HG03135 (cell line): Measurements from ENCODE around the gene PCYT2.

Source experiments
- ATAC-seq: cut with Tn5 transposase; IDR thresholded peaks from one replicate; pipeline ENCODE4 v1.9.1; 2021; ENCODE audit warnings: mild to moderate bottlenecking, moderate library complexity; ENCODE audit not compliant: unreplicated experiment

Gene PCYT2

DNA sequence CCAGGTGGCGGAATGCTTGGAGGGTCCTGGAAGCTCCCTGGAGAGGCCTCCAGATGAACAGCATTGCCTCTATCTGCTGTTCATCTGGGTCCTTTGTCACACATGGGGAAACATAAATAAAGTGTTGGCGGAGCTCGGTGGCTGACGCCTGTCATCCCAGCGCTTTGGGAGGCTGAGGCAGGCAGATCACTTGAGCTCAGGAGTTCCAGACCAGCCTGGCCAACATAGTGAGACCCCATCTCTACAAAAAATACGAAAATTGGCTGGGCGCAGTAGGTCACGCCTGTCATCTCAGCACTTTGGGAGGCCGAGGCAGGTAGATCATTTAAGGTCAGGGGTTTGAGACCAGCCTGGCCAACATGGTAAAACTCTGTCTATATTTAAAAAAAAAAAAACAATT is 33.7 kb upstream of the PCYT2 start:
- ATAC-seq = no peak

- no peak for ATAC-seq
Observed at GRCh38 chr17:81942167-81942553, 31.0 kb upstream of the PCYT2 start.

DNA sequence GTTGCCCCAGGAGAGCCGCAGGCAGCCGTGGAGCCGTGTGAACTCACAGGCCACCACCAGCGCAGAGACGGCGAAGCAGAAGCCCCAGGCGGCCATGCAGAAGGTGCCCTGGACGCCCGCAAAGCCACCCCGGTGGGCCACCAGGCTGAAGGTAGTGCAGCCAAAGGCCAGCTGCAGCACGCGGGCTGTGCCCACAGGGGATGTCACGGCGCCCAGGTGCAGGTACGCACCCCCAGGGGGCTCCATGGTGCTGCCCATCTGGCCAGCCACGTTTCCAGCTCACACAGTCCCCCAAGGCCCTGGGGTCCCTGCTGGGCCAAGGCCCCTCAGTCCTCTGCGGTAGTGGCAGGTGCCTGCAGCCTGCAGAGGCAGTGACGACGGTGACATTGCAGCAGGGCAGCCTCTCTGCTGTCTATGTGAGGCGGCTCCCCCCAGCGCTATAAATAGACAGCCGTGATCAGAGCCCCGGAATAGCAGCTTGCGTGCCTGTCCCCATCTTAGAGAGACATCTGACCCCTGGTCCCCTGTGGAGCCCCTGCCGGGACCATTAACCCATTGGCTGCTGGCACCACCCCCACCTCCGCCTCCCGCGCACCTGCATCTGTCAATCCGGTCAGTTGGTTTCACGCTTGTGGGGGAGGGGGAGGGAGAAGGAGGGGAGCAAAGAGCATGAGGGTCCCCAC is 30.4 kb upstream of the PCYT2 start:
- ATAC-seq = no peak

DNA sequence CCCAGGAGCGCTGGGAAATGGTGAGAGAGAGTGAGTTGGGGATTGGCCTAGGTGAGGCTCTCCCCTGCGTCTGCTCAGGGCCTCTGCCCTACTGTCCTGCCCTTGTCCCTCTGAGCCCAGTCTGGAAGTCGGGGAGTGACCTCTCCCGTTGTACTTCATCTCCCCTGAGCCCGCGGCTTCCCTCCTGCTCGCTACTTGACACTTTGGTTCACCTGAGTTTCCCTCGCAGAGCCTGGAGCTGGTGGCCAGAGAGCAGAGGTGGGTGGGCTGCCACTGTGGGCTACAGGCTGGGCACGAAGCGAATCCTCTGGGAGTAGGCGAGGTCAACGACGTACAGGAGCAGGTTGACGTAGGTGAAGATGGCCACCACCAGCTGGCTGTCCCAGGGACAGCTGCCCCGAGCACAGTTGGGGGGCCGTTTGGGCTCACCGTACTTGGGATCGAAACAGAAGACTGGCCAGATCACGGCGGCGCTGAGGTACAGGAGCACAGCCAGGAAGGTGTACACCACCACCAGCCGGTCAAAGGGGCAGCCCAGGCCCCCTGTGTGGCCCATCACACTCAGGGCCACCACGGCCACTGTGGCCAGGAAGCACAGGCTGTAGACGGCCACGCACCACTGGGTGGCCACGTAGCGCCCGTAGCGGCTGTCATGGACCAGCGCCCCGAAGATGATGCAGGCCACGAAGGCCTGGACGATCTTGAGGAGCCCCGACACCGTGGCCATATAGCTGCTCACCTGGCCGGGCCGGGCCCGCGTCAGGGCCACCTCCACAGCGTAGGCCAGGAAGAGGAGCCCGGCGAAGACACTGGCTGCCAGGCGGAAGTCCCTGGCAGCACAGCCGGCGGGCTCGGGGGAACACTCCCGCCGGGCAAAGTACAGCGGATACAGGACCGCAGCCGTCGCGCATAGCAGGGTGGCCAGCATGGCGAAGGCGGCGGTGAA is 29.6 kb upstream of the PCYT2 start:
- no peak for ATAC-seq

- no peak for ATAC-seq
Observed at GRCh38 chr17:81939881-81940385, 28.7 kb upstream of the PCYT2 start.

DNA sequence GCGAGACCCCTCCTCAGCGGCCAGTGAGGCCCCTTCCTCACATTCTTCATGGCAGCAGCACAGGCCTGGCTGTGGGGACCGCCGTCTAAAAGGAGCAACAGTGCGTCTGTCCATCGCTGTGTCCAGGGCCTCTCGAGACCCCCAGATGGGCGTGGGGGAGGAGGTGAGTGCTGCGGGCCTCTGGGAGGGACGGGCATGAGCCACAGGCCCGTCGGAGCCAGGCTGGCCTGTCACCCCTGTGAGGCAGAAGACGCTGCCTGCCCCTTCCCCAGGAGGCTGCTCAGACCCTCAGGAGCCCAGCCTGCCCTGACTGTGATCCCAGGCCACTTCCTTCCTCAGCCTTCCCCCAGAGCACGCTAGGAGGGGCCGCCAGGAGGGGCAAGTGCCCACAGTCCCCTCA is 28.0 kb upstream of the PCYT2 start:
- ATAC-seq = no peak

DNA sequence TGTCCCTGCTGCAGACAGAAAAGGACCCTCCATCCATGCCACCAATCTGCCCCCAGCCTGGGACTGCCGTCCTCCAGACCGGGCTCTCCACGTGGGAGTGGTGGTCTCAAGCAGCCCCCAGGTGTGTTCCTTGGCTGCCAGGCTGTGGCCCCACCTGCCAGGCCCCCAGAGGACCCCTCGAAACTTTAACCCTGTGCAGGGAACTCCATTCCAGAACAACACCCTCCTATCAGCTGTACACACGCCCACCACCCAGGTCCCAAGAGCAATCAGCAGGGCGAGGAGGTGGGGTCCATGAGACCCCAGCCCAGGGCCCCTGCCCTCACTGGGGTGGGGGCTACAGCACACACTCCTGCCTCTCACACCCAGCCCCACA is 24.5 kb upstream of the PCYT2 start:
- ATAC-seq = no peak

DNA sequence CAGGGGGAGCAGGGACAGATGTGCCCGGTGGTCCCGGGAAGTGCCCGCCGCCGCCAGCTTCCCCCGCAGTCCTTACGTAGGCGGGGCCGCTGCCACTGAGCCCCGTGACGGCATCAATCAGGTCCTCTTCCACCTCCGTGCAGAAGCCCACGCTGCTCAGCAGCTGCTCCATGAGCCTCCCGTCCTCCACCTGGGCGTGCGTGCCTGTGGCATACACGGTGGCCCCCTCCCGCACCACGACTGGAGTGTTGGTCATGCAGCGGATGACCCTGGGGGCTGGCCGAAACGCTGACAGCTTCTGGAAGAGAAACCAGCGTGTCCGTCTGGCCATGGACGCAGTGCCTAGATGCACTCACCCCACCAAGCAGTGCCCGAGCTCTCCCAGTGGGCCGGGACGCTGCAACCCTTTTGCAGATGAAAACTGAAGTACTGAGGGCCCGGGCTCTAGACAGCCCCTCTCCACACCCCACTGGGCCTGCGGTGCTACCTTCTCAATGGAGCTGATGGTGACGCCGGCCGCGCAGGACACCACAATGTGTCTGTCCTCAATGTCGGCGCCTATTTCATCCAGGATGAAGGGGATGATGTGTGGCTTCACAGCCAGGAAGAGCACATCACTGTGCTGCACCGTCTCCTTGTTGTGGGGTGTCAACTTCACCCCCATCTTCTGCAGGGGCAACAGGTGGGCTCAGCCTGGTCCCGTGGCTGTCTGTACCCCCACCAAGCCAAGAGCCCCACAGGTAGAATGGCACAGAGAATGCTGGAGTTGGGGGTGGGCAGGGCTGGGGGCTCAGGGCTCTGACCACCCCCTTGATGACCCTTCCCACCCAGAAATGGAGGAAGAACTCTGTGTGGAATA is 23.9 kb upstream of the PCYT2 start:
- no peak for ATAC-seq

DNA sequence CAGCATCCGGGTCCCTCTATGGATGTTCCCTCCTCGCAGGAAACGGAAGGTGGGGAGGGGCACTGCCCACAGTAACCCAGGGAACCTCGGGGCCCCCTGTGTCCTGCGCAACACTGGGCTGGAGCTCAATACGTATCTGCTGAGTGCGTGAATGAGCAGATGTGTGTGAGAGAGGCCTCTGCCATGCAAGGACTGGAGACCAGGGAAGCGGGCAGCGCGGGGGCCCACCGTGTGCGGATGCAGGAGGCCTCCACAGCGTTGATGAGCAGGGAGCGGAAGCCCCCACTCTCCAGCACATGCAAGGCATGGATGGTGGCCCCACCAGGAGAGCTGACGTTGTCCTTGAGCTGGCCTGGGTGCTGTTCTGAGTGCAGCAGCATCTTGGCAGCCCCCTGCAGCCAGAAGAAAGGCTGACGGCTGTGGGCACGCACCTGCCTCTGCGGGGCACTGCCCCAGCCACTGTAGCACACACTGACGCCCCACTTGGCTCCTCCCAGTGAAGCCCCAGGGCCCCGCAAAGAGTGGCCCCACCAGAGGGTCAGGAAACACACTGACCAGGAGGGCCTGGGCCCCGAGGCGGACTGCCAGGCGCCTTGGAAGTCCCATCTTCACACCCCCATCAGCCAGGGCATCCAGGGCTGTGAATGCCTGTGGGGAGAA is 23.0 kb upstream of the PCYT2 start:
- ATAC-seq = no peak

DNA sequence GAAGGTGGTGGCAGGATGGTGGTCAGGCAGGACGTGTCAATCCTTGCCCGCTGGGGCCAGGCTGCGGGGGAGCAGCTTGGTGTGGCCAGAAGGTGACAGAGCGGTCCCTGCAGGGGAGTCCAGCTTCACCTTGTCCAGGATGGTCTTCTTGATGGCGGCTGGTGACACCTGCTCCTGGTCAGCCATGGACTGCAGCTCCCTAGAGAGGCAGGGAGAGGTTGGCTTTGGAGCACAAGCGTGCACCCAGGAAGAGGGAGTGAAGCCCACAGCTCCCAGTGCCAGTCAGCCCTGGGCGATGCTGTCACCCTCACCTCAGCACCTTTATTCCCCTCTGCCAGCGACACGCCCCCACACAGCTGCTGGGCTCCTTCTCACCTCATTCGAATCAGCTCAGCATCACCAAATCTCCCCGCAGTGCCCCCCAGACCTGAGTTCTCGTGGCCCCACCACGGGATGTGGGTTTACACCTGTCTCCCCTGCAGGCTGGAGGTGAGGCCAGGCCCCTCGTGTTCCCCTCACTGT is 22.0 kb upstream of the PCYT2 start:
- ATAC-seq = no peak

GRCh38 chr17:81932333-81932983 is 21.3 kb upstream of the PCYT2 start:
- ATAC-seq = no peak

GRCh38 chr17:81931557-81932332 is 20.5 kb upstream of the PCYT2 start:
- ATAC-seq = no peak

DNA sequence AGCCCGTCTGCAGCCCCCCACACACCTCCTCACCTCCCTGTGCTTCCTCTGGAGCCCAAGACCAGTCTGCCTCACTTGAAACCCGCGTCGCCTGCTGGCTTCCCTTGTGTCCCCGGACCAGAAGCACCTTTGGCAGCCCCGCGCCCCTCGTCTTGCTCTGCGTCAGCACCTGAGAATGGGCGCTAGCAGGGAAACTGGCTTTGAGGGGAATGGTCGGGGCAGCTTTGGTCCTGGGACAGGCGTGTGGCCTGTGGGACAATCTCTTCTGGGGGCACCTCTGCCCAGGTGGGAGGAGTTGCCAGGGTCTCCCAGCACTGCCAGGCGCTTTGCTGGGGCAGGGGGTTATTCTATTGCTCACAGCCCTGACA is 20.0 kb upstream of the PCYT2 start:
- ATAC-seq = no peak

DNA sequence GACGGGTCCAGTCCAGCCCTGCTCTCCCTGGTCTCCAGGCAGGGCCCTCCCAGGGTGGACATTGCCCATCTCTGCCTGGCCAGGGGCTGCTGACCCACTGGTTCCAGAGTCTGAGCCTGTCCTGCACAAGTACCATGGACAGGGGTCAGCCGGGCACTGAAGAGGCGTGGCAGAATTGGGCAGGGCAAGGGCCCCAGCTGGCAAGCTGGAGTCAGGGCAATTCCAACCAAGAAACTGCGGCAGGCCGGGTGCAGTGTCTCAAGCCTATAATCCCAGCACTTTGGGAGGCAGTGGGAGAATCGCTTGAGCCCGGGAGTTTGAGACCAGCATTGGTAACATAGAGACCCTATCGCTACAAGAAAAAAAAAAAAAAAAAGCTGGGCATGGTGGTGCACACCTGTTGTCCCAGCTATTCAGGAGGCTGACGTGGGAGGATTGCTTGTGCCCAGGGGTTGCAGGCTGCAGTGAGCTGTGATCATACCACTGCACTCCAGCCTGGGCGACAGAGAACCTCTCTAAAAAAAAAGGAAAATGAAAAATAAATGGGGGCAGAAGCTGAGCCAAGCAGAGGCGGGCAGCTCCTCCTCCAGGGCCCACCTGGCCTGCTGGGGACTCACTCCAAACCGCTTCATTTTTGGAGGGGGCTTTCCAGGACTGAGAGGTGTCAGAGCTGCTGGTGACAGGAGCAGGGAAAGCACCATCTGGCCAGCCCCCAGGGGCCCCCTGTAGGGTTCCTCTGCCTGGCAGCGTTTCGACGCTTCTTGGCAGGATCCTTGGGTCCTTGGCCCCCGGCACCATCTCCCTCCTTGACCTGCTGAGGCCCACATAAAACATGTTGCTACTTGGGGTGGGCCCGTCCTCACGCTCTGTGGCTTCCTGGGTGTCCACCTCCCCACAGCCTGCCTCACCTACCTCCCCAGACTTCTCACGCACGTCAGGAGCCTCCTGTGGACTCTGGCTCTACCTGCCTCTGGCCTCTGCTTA is 19.2 kb upstream of the PCYT2 start:
- no peak for ATAC-seq

- no peak for ATAC-seq
Observed at GRCh38 chr17:81929253-81930141, 18.3 kb upstream of the PCYT2 start.

- ATAC-seq = no peak
Observed at GRCh38 chr17:81928544-81929252, 17.5 kb upstream of the PCYT2 start.
